ENCODE results near the gene EIF5B. TPM values are rescaled to one million over a fixed set of nuclear protein-coding genes. Genes with fewer than 3 reads are reported as not detected.

The EIF5B gene
- total and polyA plus RNA-seq, 2 experiments from 2014 or later = 34.2 to 108 TPM

DNA sequence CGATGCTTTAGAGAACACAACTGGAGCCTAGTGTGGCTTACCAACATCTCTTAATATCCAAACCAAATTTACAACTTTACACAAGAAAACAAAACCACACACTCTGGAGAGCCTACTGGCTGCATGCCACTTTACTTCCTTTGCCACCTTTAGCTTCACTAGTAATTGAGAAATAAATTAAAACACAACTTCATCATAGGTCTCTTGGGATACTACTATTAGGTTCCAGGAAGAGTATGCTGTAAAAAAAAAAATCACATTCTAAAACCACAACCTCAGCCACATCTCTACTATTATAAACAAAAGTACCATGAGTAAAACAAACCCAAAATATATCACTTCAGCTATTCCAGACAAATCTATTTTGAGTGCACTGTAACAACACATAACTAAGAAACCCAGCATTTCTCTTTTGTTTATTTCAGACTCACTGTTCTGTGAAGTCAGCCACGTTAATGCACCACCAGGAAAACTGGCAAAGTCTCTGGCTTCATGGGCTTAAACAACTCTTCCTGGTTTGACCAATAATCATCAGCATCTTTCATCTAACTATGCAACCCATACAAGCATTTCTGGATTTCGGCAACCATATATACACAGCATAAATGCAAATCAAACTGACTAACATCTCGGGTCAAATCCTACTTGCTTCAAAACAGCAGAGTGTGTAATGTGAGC, 93.6 kb downstream of the EIF5B start:
- Histone ChIP-seq H3K27ac (ENCODE audit: low read depth) (no peak overlapping the region), H3K79me2 (replicated peaks; ENCODE audit: insufficient read depth) (peaks cover 34% of the 10 kb centered on the region), H3F3A (replicated peaks; ENCODE audit: low read depth) (no peaks in the 10 kb centered on the region), H3K27me3 (ENCODE audit: insufficient read depth) (no peaks in the 10 kb centered on the region), H3K4me2 (no peak overlapping the region), H3K4me3 (no peak overlapping the region), H4K20me1 (replicated peaks; ENCODE audit: insufficient read depth) (no peaks in the 10 kb centered on the region), H3K4me1 (ENCODE audit: insufficient read depth) (no peaks in the 10 kb centered on the region; the same call in 1 of the 2 replicates), H3K9me2 (ENCODE audit: insufficient read depth) (no peaks in the 10 kb centered on the region), H2AFZ (no peak overlapping the region), H3K36me3 (ENCODE audit: insufficient read depth) (peaks cover 5% of the 10 kb centered on the region; the same call in 1 of the 2 replicates)
- TF ChIP-seq ZNF331 (CRISPR knock-in tag; IDR thresholded peaks at IDR 0.05; ENCODE audit: low read depth) (no peak), JUNB (IDR thresholded peaks at IDR 0.05; ENCODE audit: unreplicated experiment) (no peak), NANOG (IDR thresholded peaks at IDR 0.05; ENCODE audit: borderline replicate concordance) (no peak), STAT1 (IDR thresholded peaks at IDR 0.05; ENCODE audit: unreplicated experiment) (no peak), POLR2AphosphoS5 (IDR thresholded peaks at IDR 0.05; ENCODE audit: low read depth) (no peak), CREB1 (CRISPR knock-in tag; IDR thresholded peaks at IDR 0.05; ENCODE audit: low read depth) (no peak)
- TF ChIP-seq, protein P1, sequence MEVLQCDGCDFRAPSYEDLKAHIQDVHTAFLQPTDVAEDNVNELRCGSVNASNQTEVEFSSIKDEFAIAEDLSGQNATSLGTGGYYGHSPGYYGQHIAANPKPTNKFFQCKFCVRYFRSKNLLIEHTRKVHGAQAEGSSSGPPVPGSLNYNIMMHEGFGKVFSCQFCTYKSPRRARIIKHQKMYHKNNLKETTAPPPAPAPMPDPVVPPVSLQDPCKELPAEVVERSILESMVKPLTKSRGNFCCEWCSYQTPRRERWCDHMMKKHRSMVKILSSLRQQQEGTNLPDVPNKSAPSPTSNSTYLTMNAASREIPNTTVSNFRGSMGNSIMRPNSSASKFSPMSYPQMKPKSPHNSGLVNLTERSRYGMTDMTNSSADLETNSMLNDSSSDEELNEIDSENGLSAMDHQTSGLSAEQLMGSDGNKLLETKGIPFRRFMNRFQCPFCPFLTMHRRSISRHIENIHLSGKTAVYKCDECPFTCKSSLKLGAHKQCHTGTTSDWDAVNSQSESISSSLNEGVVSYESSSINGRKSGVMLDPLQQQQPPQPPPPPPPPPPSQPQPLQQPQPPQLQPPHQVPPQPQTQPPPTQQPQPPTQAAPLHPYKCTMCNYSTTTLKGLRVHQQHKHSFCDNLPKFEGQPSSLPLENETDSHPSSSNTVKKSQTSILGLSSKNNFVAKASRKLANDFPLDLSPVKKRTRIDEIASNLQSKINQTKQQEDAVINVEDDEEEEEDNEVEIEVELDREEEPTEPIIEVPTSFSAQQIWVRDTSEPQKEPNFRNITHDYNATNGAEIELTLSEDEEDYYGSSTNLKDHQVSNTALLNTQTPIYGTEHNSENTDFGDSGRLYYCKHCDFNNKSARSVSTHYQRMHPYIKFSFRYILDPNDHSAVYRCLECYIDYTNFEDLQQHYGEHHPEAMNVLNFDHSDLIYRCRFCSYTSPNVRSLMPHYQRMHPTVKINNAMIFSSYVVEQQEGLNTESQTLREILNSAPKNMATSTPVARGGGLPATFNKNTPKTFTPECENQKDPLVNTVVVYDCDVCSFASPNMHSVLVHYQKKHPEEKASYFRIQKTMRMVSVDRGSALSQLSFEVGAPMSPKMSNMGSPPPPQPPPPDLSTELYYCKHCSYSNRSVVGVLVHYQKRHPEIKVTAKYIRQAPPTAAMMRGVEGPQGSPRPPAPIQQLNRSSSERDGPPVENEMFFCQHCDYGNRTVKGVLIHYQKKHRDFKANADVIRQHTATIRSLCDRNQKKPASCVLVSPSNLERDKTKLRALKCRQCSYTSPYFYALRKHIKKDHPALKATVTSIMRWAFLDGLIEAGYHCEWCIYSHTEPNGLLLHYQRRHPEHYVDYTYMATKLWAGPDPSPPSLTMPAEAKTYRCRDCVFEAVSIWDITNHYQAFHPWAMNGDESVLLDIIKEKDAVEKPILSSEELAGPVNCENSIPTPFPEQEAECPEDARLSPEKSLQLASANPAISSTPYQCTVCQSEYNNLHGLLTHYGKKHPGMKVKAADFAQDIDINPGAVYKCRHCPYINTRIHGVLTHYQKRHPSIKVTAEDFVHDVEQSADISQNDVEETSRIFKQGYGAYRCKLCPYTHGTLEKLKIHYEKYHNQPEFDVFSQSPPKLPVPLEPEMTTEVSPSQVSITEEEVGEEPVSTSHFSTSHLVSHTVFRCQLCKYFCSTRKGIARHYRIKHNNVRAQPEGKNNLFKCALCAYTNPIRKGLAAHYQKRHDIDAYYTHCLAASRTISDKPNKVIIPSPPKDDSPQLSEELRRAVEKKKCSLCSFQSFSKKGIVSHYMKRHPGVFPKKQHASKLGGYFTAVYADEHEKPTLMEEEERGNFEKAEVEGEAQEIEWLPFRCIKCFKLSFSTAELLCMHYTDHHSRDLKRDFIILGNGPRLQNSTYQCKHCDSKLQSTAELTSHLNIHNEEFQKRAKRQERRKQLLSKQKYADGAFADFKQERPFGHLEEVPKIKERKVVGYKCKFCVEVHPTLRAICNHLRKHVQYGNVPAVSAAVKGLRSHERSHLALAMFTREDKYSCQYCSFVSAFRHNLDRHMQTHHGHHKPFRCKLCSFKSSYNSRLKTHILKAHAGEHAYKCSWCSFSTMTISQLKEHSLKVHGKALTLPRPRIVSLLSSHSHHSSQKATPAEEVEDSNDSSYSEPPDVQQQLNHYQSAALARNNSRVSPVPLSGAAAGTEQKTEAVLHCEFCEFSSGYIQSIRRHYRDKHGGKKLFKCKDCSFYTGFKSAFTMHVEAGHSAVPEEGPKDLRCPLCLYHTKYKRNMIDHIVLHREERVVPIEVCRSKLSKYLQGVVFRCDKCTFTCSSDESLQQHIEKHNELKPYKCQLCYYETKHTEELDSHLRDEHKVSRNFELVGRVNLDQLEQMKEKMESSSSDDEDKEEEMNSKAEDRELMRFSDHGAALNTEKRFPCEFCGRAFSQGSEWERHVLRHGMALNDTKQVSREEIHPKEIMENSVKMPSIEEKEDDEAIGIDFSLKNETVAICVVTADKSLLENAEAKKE (CRISPR knock-in tag; IDR thresholded peaks at IDR 0.05) = no peak
- TF ChIP-seq, protein P2, sequence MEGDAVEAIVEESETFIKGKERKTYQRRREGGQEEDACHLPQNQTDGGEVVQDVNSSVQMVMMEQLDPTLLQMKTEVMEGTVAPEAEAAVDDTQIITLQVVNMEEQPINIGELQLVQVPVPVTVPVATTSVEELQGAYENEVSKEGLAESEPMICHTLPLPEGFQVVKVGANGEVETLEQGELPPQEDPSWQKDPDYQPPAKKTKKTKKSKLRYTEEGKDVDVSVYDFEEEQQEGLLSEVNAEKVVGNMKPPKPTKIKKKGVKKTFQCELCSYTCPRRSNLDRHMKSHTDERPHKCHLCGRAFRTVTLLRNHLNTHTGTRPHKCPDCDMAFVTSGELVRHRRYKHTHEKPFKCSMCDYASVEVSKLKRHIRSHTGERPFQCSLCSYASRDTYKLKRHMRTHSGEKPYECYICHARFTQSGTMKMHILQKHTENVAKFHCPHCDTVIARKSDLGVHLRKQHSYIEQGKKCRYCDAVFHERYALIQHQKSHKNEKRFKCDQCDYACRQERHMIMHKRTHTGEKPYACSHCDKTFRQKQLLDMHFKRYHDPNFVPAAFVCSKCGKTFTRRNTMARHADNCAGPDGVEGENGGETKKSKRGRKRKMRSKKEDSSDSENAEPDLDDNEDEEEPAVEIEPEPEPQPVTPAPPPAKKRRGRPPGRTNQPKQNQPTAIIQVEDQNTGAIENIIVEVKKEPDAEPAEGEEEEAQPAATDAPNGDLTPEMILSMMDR (conservative IDR thresholded peaks at IDR 0.05; ENCODE audit: low read depth in 2 of 2) = no peak
- TF ChIP-seq, protein P3, sequence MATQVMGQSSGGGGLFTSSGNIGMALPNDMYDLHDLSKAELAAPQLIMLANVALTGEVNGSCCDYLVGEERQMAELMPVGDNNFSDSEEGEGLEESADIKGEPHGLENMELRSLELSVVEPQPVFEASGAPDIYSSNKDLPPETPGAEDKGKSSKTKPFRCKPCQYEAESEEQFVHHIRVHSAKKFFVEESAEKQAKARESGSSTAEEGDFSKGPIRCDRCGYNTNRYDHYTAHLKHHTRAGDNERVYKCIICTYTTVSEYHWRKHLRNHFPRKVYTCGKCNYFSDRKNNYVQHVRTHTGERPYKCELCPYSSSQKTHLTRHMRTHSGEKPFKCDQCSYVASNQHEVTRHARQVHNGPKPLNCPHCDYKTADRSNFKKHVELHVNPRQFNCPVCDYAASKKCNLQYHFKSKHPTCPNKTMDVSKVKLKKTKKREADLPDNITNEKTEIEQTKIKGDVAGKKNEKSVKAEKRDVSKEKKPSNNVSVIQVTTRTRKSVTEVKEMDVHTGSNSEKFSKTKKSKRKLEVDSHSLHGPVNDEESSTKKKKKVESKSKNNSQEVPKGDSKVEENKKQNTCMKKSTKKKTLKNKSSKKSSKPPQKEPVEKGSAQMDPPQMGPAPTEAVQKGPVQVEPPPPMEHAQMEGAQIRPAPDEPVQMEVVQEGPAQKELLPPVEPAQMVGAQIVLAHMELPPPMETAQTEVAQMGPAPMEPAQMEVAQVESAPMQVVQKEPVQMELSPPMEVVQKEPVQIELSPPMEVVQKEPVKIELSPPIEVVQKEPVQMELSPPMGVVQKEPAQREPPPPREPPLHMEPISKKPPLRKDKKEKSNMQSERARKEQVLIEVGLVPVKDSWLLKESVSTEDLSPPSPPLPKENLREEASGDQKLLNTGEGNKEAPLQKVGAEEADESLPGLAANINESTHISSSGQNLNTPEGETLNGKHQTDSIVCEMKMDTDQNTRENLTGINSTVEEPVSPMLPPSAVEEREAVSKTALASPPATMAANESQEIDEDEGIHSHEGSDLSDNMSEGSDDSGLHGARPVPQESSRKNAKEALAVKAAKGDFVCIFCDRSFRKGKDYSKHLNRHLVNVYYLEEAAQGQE (IDR thresholded peaks at IDR 0.05; ENCODE audit: unreplicated experiment) = no peak
- no peaks in the 10 kb centered on the region for H3K9me3 Mint-ChIP-seq
- DNase-seq (ENCODE audit: low spot score) (no peak), ATAC-seq (no peak)
- no peak overlapping the region for H3K4me3 Mint-ChIP-seq
- H3K27me3 Mint-ChIP-seq (ENCODE audit: insufficient read depth, low read depth, poor library complexity) = no peaks in the 10 kb centered on the region
- peaks cover 53% of the 10 kb centered on the region for H3K36me3 Mint-ChIP-seq (ENCODE audit: low read depth)
- no peak overlapping the region; the same call in 1 of the 2 replicates for H3K27ac Mint-ChIP-seq
- no peaks in the 10 kb centered on the region; the same call in 1 of the 3 replicates for H3K4me1 Mint-ChIP-seq
